Measurements from ENCODE around the gene THUMPD3.

DNA sequence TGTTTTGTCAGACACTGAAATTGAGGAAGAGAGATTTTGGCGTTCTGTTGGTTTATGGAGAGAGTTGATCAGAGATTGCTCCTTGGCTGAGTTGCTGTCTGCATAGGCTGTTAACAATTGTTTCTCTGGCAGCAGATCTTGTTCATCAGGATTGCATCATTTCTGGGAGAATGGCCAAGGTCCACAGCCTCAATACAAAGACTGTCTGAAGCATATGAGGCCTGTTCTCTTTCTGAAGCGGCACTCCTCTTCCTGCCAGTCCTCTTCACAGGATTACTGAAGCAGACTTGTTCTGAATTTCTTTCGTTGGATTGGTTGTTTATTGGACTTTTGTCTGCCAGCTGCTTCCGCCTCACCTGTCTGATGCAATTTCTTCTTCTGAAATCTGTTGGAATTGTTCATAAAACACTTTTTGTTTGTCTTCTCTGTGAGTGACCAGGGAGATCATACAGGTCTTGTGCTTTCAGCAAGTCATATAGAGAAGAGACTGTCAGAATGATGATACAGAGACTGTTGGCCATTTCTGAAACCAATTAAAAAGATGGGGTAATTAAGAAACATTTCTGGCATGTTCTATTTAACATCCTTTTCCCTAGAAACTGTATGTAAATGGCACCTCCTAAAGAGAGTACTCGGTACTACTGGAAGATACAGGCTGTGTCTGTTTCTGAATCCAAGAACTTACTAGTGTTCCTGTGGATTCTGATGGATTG is 60.0 kb downstream of the THUMPD3 start:
- no peak for TF ChIP-seq YY1 (IDR thresholded peaks at IDR 0.05; ENCODE audit: insufficient read depth, insufficient read length)
- no peak for TF ChIP-seq ZNF274 (IDR thresholded peaks at IDR 0.05; ENCODE audit: low read depth, low read length)

Measured in NT2/D1 (cell line).